Erythroblast (primary cell): ENCODE data around the gene SPDYC.

Source experiments
- GATA1 ChIP-seq: IDR thresholded peaks from 2 replicates; pipeline ENCODE4 v1.6.1; 2011; ENCODE audit warnings: low read depth, mild to moderate bottlenecking, control low read depth, low read length, moderate library complexity
- POLR2A ChIP-seq: IDR thresholded peaks from 2 replicates; pipeline ENCODE4 v1.6.1; 2011; ENCODE audit warnings: mild to moderate bottlenecking, low read length

DNA sequence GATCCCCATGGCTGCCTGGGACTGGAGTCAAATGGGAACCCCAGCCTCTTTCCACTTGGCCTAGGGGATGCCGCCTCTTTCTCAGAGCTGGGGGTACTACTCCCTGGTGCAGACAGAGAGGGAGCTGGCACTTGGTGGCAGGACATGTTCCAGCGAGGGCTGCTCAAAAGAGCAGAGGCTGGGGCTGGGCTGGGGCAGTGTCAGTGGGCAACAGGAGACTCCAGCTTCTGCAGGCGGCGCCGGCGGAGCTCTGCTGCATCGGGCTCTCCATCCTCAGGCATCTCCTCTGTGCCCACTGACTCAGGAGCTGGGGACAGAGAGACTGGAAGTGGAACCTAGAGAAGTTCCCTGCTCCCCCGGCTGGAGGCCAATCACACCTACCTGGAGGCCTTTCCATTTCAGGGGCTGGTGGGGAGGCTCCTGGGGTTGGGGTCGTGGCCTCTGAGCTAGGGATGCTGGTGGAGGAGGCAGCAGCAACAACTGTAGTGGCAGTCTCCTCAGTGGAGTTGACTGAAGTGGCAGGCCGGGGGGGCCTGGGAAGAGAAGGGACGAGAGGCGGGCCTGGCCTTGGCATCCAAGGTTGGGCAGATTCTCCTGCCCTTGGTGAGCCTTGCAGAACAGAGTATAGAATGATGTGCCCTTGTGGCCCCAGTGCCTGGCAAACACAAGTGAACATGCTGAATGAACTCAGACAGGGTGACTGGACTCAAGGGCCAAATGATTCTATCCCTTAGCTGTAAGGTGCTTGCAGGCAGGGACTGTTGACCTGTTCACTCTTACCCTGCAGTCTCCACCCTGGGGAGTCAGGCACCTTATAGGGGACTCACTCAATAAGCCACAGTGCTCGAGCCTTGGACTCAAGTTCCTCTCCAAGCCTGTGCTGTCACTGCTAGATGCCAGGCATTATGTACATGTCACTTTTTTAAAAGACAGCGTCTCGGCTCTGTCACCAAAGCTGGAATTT lies 41.6 kb upstream of the SPDYC start:
- TF ChIP-seq POLR2A (peak; percentile 39), GATA1 (no peak)
